Central memory CD4-positive, alpha-beta T cell (primary cell): ENCODE data around the gene NPDC1.

Experiments used
- DNase-seq: peaks from one replicate; pipeline ENCODE4 v3.0.0; 2022

NPDC1 gene

DNA sequence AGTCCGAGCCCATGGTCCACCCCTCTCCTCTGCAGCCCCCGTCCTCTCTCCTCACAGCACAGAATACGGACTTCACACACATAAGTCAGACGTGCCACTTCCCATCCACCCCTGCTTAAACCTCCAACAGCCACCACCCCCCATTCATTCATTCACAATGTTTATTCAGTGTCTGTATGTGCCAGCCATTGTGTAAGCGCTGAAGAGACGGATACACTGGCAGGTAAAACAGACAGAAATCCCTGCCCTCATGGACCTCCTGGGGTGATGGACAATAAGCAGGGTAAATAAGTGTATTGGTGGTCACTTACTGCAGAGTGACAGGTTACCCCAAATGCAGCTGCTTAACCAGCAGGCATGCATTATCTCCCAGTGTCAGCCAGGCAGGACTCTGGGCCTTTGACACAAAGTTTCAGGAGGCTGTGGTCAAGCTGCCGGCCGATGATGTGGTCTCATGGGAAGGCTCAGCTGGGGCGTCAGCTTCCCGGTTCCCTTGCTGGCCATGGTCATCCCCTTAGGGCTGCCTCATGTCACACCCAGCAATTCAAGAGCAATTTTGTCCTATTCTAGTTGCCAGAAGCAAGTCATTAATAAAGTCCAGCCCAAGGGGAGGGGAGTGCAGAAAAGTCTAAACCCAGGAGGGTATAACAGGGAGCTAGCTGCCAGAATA, 55.6 kb downstream of the NPDC1 start:
- DNase-seq: no peak
